ENCODE measurements around the gene GPC5. TPM values are rescaled to one million over a fixed set of nuclear protein-coding genes. Genes with fewer than 3 reads are reported as not detected.

The GPC5 gene
- total RNA-seq, 1 donor from 2014 or later: 0.28 TPM

GRCh38 chr13:91526543-91527033 lies 128.2 kb downstream of the GPC5 start:
- peaks cover 1% of the 10 kb centered on the region for H3K4me1 Mint-ChIP-seq
- H3K27me3 Mint-ChIP-seq (ENCODE audit: low read depth): no peaks in the 10 kb centered on the region

GRCh38 chr13:91529739-91530482 lies 131.5 kb downstream of the GPC5 start:
- DNase-seq (ENCODE audit: low read depth, low spot score): no peak
- H3K4me1 Mint-ChIP-seq: peaks cover 5% of the 10 kb centered on the region
- H3K36me3 Mint-ChIP-seq (ENCODE audit: low read depth): no peaks in the 10 kb centered on the region
- H3K9me3 Mint-ChIP-seq: peaks cover 10% of the 10 kb centered on the region
- no peaks in the 10 kb centered on the region for H3K27me3 Mint-ChIP-seq (ENCODE audit: low read depth)
- no peak overlapping the region for H3K27ac Mint-ChIP-seq (ENCODE audit: unreplicated experiment)
- TF ChIP-seq CTCF (conservative IDR thresholded peaks at IDR 0.05): no peak
- H3K4me3 Mint-ChIP-seq: no peak overlapping the region

More at GRCh38 chr13:91526543-91527033, 128.2 kb downstream of the GPC5 start:
- H3K9me3 Mint-ChIP-seq: peaks cover 15% of the 10 kb centered on the region
- no peak for DNase-seq (ENCODE audit: low read depth, low spot score)
- no peak for TF ChIP-seq CTCF (conservative IDR thresholded peaks at IDR 0.05)
- no peak overlapping the region for H3K4me3 Mint-ChIP-seq
- H3K36me3 Mint-ChIP-seq (ENCODE audit: low read depth): no peaks in the 10 kb centered on the region
- peak overlapping the region; percentile 79 for H3K27ac Mint-ChIP-seq (ENCODE audit: unreplicated experiment)

- Mint-ChIP-seq H3K4me1 (peaks cover 5% of the 10 kb centered on the region), H3K9me3 (peaks cover 10% of the 10 kb centered on the region), H3K27ac (ENCODE audit: unreplicated experiment) (no peak overlapping the region), H3K27me3 (ENCODE audit: low read depth) (no peaks in the 10 kb centered on the region), H3K4me3 (no peak overlapping the region), H3K36me3 (ENCODE audit: low read depth) (no peaks in the 10 kb centered on the region)
- TF ChIP-seq CTCF (conservative IDR thresholded peaks at IDR 0.05): no peak
- DNase-seq (ENCODE audit: low read depth, low spot score): no peak
Observed at GRCh38 chr13:91531646-91532045, 133.2 kb downstream of the GPC5 start.

- TF ChIP-seq CTCF (conservative IDR thresholded peaks at IDR 0.05): no peak
- Mint-ChIP-seq H3K36me3 (ENCODE audit: low read depth) (no peaks in the 10 kb centered on the region), H3K4me1 (peaks cover 5% of the 10 kb centered on the region), H3K27me3 (ENCODE audit: low read depth) (no peaks in the 10 kb centered on the region), H3K27ac (ENCODE audit: unreplicated experiment) (no peak overlapping the region), H3K9me3 (peaks cover 3% of the 10 kb centered on the region), H3K4me3 (no peak overlapping the region)
- DNase-seq (ENCODE audit: low read depth, low spot score): no peak
Observed at GRCh38 chr13:91533354-91533753, 134.9 kb downstream of the GPC5 start.

- Mint-ChIP-seq H3K27ac (ENCODE audit: unreplicated experiment) (no peak overlapping the region), H3K9me3 (no peaks in the 10 kb centered on the region), H3K4me1 (peaks cover 7% of the 10 kb centered on the region), H3K36me3 (ENCODE audit: low read depth) (no peaks in the 10 kb centered on the region), H3K27me3 (ENCODE audit: low read depth) (no peaks in the 10 kb centered on the region), H3K4me3 (no peak overlapping the region)
- DNase-seq (ENCODE audit: low read depth, low spot score): no peak
- TF ChIP-seq CTCF (conservative IDR thresholded peaks at IDR 0.05): no peak
Observed at GRCh38 chr13:91534996-91535395, 136.6 kb downstream of the GPC5 start.
